A673 (cell line): ENCODE measurements around the gene UBA52. TPM values are rescaled to one million over a fixed set of nuclear protein-coding genes. Genes with fewer than 3 reads are reported as not detected.

Experiments
- BruUV-seq: library from RNA; stranded (reverse); fragments of 400-500 nt; replicated peaks from 2 replicates; lab custom pipeline; 2021; lab: Mats Ljungman, UMichigan
- CTCF ChIA-PET: fragments of 300-600 bp; sonication (Branson Sonifier 250); formaldehyde crosslinking; loops from one replicate; lab custom pipeline; 2022; ENCODE audit warnings: antibody characterized with exemption; lab: Charles Lee
- POLR2A ChIA-PET: fragments of 300-600 bp; sonication (Branson Sonifier 250); formaldehyde crosslinking; loops from one replicate; lab custom pipeline; 2022; ENCODE audit warnings: antibody characterized with exemption; ENCODE audit not compliant: low non-redundant PET; lab: Charles Lee
- DNase-seq: peaks from one replicate; pipeline ENCODE4 v3.0.0-alpha.2; 2015; ENCODE audit warnings: low spot score
- H3K27ac ChIP-seq: fragments of 200-600 bp; sonication (generic); 2 replicates; pipeline ENCODE4 v1.5.1; 2016; ENCODE audit warnings: mixed run types, low read depth, mild to moderate bottlenecking, mixed read lengths, antibody characterized with exemption, low read length; ENCODE audit not compliant: poor library complexity, severe bottlenecking
- H3K27me3 ChIP-seq: fragments of 200-600 bp; sonication (generic); replicated peaks from 2 replicates; pipeline ENCODE4 v1.6.1; 2017; ENCODE audit warnings: mixed run types, low read depth, mild to moderate bottlenecking, mixed read lengths, antibody characterized with exemption, low read length; ENCODE audit not compliant: insufficient read depth, poor library complexity
- H3K36me3 ChIP-seq: fragments of 200-600 bp; sonication (generic); 2 replicates; pipeline ENCODE4 v1.6.1; 2016; ENCODE audit warnings: mixed run types, mild to moderate bottlenecking, mixed read lengths, antibody characterized with exemption, low read length; ENCODE audit not compliant: insufficient read depth, poor library complexity, severe bottlenecking
- H3K4me1 ChIP-seq: fragments of 200-600 bp; sonication (generic); 2 replicates; pipeline ENCODE4 v1.6.1; 2017; ENCODE audit warnings: mixed run types, mild to moderate bottlenecking, mixed read lengths, antibody characterized with exemption, low read length; ENCODE audit not compliant: insufficient read depth, poor library complexity, severe bottlenecking
- H3K4me3 ChIP-seq: fragments of 200-600 bp; sonication (generic); 2 replicates; pipeline ENCODE4 v1.5.1; 2016; ENCODE audit warnings: low read depth, mixed run types, mild to moderate bottlenecking, mixed read lengths, low read length; ENCODE audit not compliant: poor library complexity, severe bottlenecking
- H3K9me3 ChIP-seq: fragments of 200-600 bp; sonication (generic); 2 replicates; pipeline ENCODE4 v1.6.1; 2016; ENCODE audit warnings: mixed run types, low read depth, mild to moderate bottlenecking, mixed read lengths, antibody characterized with exemption, low read length; ENCODE audit not compliant: poor library complexity, severe bottlenecking
- EZH2 ChIP-seq: fragments of 200-600 bp; sonication (generic); IDR thresholded peaks from 2 replicates; pipeline ENCODE4 v1.6.1; 2017; ENCODE audit warnings: borderline replicate concordance, low read depth, mild to moderate bottlenecking, mixed read lengths, antibody characterized with exemption, low read length; ENCODE audit not compliant: poor library complexity, severe bottlenecking
- intact Hi-C: fragments of 100-400 bp; cut with micrococcal nuclease; formaldehyde crosslinking; loops from one replicate; pipeline ENCODE4 v1.10.0; 2022; ENCODE audit not compliant: unreplicated experiment
- total RNA-seq: library from RNA; stranded (reverse); gene quantifications from 2 replicates; pipeline ENCODE4 v1.2.3, GENCODE V29; 2021
- TF ChIP-seq, protein P1 (sequence below): fragments of 300-800, 200-600 bp; sonication (generic); conservative IDR thresholded peaks from 2 replicates; pipeline ENCODE4 v1.5.1; 2017; ENCODE audit warnings: low read depth, mild to moderate bottlenecking, antibody characterized with exemption, low read length, moderate library complexity, mixed read lengths

The UBA52 gene
- total RNA-seq, 1 experiment from 2014 or later, result 1,348 TPM

DNA sequence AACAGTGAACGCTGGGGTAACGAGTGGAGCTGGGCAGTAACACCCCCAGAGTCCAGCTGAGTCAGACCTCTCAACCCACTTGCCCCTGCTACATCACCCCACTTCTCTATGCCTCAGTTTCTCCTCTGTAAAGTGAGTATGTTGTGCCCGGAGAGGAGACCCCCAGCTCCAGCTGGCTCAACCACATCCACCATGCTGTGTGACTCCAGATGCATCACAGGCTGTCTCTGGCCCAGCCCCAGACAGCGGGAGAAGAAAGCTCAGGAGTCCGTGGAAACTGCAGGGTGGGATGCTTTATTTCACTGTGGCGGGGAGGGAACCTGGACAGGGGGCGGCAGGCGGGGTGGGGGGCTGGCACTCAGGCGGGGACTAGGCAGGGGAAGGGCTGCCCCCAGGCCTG, 40.2 kb upstream of the UBA52 start:
- no TSS peak for BruUV-seq
- no peak overlapping the region for H3K4me3 ChIP-seq

DNA sequence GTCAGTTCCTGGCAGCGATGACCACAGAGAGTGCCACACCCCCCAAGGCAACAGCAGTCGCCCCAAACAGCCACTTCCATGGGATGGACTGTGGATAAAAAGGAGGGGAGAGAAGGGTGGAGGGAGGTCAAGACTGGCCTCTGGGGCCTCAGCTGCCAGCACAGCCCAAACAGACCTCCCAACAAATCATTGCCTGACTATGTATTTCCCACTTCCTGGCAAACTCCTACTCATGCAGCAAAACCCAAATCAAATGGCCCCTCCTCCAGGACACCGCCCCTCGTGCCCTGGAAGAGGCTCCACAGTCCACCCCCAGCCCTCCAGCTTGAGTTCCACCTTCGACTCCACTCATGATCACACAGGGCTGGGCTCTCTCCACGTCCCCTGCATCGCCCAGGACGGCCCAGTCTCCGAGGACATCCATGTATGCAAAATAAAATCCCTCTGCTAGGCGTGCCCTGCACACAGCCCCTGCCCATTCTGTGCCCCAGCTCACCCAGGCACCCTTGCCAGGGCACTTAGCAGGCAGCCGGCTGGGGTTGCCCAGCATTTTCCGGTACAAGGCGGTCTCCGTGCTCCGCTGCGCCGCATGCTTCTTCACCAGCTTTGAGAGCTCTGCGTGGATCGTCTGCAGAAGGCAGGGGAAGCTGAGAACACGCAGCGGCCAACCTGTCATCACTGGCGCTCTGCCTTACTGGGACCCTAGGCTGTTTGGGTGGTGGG, 39.3 kb upstream of the UBA52 start:
- intact Hi-C loops, result no loop called here
- Histone ChIP-seq H3K4me1 (no peaks in the 10 kb centered on the region), H3K36me3 (peaks cover 32% of the 10 kb centered on the region), H3K27ac (no peak overlapping the region), H3K27me3 (no peaks in the 10 kb centered on the region), H3K4me3 (no peak overlapping the region), H3K9me3 (no peaks in the 10 kb centered on the region)
- no peak for DNase-seq
- CTCF ChIA-PET, result no interaction called here
- POLR2A ChIA-PET, result no interaction called here
- BruUV-seq, result no TSS peak
- TF ChIP-seq, protein P1, sequence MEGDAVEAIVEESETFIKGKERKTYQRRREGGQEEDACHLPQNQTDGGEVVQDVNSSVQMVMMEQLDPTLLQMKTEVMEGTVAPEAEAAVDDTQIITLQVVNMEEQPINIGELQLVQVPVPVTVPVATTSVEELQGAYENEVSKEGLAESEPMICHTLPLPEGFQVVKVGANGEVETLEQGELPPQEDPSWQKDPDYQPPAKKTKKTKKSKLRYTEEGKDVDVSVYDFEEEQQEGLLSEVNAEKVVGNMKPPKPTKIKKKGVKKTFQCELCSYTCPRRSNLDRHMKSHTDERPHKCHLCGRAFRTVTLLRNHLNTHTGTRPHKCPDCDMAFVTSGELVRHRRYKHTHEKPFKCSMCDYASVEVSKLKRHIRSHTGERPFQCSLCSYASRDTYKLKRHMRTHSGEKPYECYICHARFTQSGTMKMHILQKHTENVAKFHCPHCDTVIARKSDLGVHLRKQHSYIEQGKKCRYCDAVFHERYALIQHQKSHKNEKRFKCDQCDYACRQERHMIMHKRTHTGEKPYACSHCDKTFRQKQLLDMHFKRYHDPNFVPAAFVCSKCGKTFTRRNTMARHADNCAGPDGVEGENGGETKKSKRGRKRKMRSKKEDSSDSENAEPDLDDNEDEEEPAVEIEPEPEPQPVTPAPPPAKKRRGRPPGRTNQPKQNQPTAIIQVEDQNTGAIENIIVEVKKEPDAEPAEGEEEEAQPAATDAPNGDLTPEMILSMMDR, result no peak
- no peak for TF ChIP-seq EZH2

More for the DNA sequence above, 40.2 kb upstream of the UBA52 start:
- DNase-seq, result no peak
- Histone ChIP-seq H3K9me3 (no peaks in the 10 kb centered on the region), H3K36me3 (peaks cover 25% of the 10 kb centered on the region), H3K4me1 (no peaks in the 10 kb centered on the region), H3K27me3 (no peaks in the 10 kb centered on the region), H3K27ac (no peak overlapping the region)
- TF ChIP-seq, protein P1, result no peak
- no peak for TF ChIP-seq EZH2
- ChIA-PET POLR2A (no interaction called here), CTCF (no interaction called here)
- intact Hi-C loops, result no loop called here

DNA sequence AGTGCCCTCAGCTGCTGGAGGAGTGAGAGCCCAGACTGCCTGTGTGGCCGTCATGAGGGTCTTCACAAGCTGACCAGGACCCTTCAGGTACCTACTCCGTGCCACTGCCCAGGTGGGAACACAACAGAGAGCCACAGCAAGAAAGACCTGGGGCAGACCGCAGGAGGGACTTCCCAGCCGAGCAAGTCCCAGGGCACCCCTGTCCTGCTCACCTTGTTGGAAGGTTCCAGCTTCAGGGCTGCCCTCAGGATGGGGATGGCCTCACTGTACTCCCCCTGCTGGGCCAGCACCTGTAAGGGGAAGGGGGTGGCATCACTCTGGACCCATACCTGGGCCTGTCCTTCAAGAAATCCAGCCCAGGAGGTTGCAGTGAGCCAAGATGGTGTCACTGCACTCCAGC, 38.6 kb upstream of the UBA52 start:
- no peak for TF ChIP-seq EZH2
- TF ChIP-seq, protein P1, result no peak
- H3K9me3 ChIP-seq, result no peaks in the 10 kb centered on the region
- ChIA-PET CTCF (no interaction called here), POLR2A (interaction anchor here (0.6 kb wide), 1 partner anchor 27 kb away, joined by 10 read pairs; no protein-coding TSS in a partner anchor)
- no peak overlapping the region for H3K4me3 ChIP-seq
- intact Hi-C loops, result no loop called here
- no TSS peak for BruUV-seq
- no peaks in the 10 kb centered on the region for H3K27me3 ChIP-seq
- H3K36me3 ChIP-seq, result peaks cover 39% of the 10 kb centered on the region
- no peaks in the 10 kb centered on the region for H3K4me1 ChIP-seq
- no peak for DNase-seq
- H3K27ac ChIP-seq, result no peak overlapping the region
